ENCODE data around the gene GASK1A. TPM values are rescaled to one million over a fixed set of nuclear protein-coding genes. Genes with fewer than 3 reads are reported as not detected.

GASK1A gene
- total and polyA plus RNA-seq, 2 of the 8 experiments (the other 6 are each of a cell fraction or from before 2014, with no cell fraction given): 4.7 to 7.9 TPM

DNA sequence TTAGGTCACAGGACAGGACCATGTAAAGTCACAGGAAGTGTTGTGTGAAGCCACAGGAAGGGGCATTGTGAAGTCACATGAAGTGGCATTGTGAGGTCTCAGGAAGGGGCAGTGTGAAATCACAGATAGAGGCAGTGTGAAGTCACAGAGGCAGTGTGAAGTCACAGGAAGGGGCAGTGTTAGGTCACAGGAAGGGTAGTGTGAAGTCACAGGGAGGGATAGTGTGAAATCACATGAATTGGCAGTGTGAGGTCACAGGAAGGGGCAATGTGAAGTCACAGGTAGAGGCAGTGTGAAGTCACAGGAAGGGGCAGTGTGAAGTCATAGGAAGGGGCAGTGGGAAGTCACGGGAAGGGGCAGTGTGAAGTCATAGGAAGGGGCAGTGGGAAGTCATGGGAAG is 37.9 kb downstream of the GASK1A start:
- Histone ChIP-seq H2BK12ac (ENCODE audit: low read depth, low read length) (no peak overlapping the region), H3K27me3 (replicated peaks in 1 of 4; ENCODE audit: control insufficient read depth in 3 of 4, extremely low read depth in 1 of 4, insufficient read depth in 3 of 4, low read length in 3 of 4) (no peaks in the 10 kb centered on the region), H3K4me2 (ENCODE audit: insufficient read depth in 1 of 2, low read depth in 2 of 2, low read length in 2 of 2) (no peak overlapping the region), H2BK5ac (ENCODE audit: low read depth, low read length) (no peak overlapping the region; the same call in 1 of the 2 replicates), H3K79me2 (ENCODE audit: control insufficient read depth in 1 of 2, insufficient read depth in 2 of 2, low read length in 2 of 2) (no peaks in the 10 kb centered on the region), H3K23ac (ENCODE audit: insufficient read length) (no peak overlapping the region), H4K5ac (ENCODE audit: insufficient read length, low read depth, low read length) (no peak overlapping the region), H4K91ac (replicated peaks; ENCODE audit: insufficient read length, low read length) (no peak overlapping the region), H3K9ac (replicated peaks in 1 of 4; ENCODE audit: extremely low read depth in 1 of 4, low read depth in 3 of 4, low read length in 3 of 4) (0 out of 7 replicates have a peak overlapping the region, but pooled peaks of 1 of the 4 experiments have one; percentile 11), H2AK5ac (ENCODE audit: low read depth, low read length) (no peak overlapping the region), H3K56ac (replicated peaks; ENCODE audit: insufficient read length, low read depth, low read length) (no peak overlapping the region), H3K18ac (ENCODE audit: extremely low read depth, low read length) (no peak overlapping the region), H3K4me1 (replicated peaks in 1 of 4; ENCODE audit: control insufficient read depth in 3 of 4, insufficient read depth in 4 of 4, low read length in 3 of 4) (no peaks in the 10 kb centered on the region), H2BK20ac (ENCODE audit: low read length) (no peak overlapping the region), H4K20me1 (replicated peaks in 1 of 2; ENCODE audit: control insufficient read depth in 1 of 2, insufficient read depth in 2 of 2, low read length in 2 of 2) (peaks cover 0 to 2% of the 10 kb centered on the region in 2 experiments), H4K8ac (ENCODE audit: extremely low read depth, insufficient read depth, low read length) (no peak overlapping the region), H3K27ac (ENCODE audit: low read depth, low read length) (no peak overlapping the region), H3K9me3 (ENCODE audit: insufficient read depth in 2 of 2, low read depth in 1 of 2, low read length in 1 of 2) (peaks cover 6 to 15% of the 10 kb centered on the region in 2 experiments; a peak in 2 of 4 replicates), H3K79me1 (ENCODE audit: low read depth, low read length) (0 out of 2 replicates have a peak, but pooled peaks cover 3% of the 10 kb centered on the region), H3K14ac (ENCODE audit: insufficient read length) (no peak overlapping the region), H2BK120ac (replicated peaks; ENCODE audit: low read depth, low read length) (no peak overlapping the region), H3K36me3 (ENCODE audit: control insufficient read depth in 2 of 4, insufficient read depth in 4 of 4, low read length in 3 of 4) (no peaks in the 10 kb centered on the region; a peak in 1 of 8 replicates), H2BK15ac (ENCODE audit: low read length) (no peak overlapping the region), H3K23me2 (ENCODE audit: low read depth, low read length) (0 out of 2 replicates have a peak, but pooled peaks cover 2% of the 10 kb centered on the region), H2AFZ (ENCODE audit: low read length) (no peak overlapping the region), H3K4ac (replicated peaks; ENCODE audit: insufficient read length, low read depth, low read length) (no peak overlapping the region), H3K4me3 (ENCODE audit: extremely low read depth in 1 of 4, insufficient read depth in 2 of 4, low read depth in 3 of 4, low read length in 4 of 4) (no peak overlapping the region)
- TF ChIP-seq CREB1 (IDR thresholded peaks at IDR 0.05) (peak; percentile 60; the same call in 1 of the 2 replicates), FOSL1 (IDR thresholded peaks at IDR 0.05; ENCODE audit: insufficient read depth, low read depth, low read length) (no peak)
- POLR2A ChIA-PET (ENCODE audit: partially characterized antibody): no interaction called here
- CTCF ChIA-PET (ENCODE audit: partially characterized antibody): no interaction called here
- FAIRE-seq (no peak), DNase-seq (ENCODE audit: low read depth in 1 of 2, low spot score in 2 of 2) (no peak)
- WGBS, 2 experiments (ENCODE audit: extremely low coverage in 1 of 2, insufficient coverage in 1 of 2, insufficient read length in 1 of 2, insufficient replicate concordance in 2 of 2, low coverage in 1 of 2, low lambda C conversion rate in 2 of 2, missing lambda C conversion rate in 1 of 2): 60% methylated on average over 1 of the region's 1 CpG; no CpG with 5 or more reads in 1 of the 2 experiments
